Thymus (tissue), 11 donors: Measurements from ENCODE around the gene LYAR. TPM values are rescaled to one million over a fixed set of nuclear protein-coding genes. Genes with fewer than 3 reads are reported as not detected.
"Not testable (repeated sequence)": the region's sequence is repeated elsewhere in the genome, so short reads cannot be mapped to it uniquely, and the experiment has no call there.

ENCODE experiments used
- DNase-seq, 9 donors: peaks; one replicate each; pipeline ENCODE4 v3.0.0-alpha.2; 2013; ENCODE audit warnings: low spot score in 9 of 9, low read depth in 6 of 9, missing footprints in 1 of 9
- H3K27ac ChIP-seq, 2 donors: one replicate each; pipeline ENCODE4 v1.5.1; 2013; ENCODE audit warnings: control low read depth in 1 of 2, low read depth in 1 of 2, low read length in 1 of 2, mild to moderate bottlenecking in 1 of 2, moderate library complexity in 1 of 2
- H3K27me3 ChIP-seq, 2 donors: one replicate each; pipeline ENCODE4 v1.5.1; 2013; ENCODE audit warnings: low read length in 1 of 2; ENCODE audit not compliant: control insufficient read depth in 2 of 2, insufficient read depth in 1 of 2
- H3K36me3 ChIP-seq, 2 donors: one replicate each; pipeline ENCODE4 v1.5.1; 2013; ENCODE audit warnings: low read length in 1 of 2, mild to moderate bottlenecking in 1 of 2, moderate library complexity in 1 of 2; ENCODE audit not compliant: control insufficient read depth in 2 of 2, insufficient read depth in 2 of 2
- H3K4me1 ChIP-seq, 2 donors: one replicate each; pipeline ENCODE4 v1.5.1; 2013; ENCODE audit warnings: low read length in 2 of 2; ENCODE audit not compliant: control insufficient read depth in 2 of 2, insufficient read depth in 2 of 2
- H3K4me3 ChIP-seq, 2 donors: one replicate each; pipeline ENCODE4 v1.5.1; 2013; ENCODE audit warnings: low read length in 2 of 2, control low read depth in 1 of 2, mild to moderate bottlenecking in 1 of 2
- H3K9me3 ChIP-seq, 2 donors: one replicate each; pipeline ENCODE4 v1.5.1; 2013; ENCODE audit warnings: low read length in 1 of 2, mild to moderate bottlenecking in 1 of 2; ENCODE audit not compliant: control insufficient read depth in 2 of 2, insufficient read depth in 1 of 2
- WGBS: extraction: QIAGEN DNeasy Blood & Tissue Kit; methylation state at CpG from one replicate; pipeline ENCODE4 v1.1.7; 2013; 5-methylcytosine and 5-hydroxymethylcytosine counted together
- polyA plus RNA-seq: library from polyadenylated mRNA; stranded (reverse); fragments of 200-250 nt; gene quantifications from one replicate; pipeline ENCODE4 v1.2.3, GENCODE V29; 2013
- total RNA-seq: library from RNA; stranded (reverse); fragments of 120-200 nt; gene quantifications from one replicate; pipeline ENCODE4 v1.2.4, GENCODE V29; 2013
- donor health status: healthy.

The LYAR gene
- total and polyA plus RNA-seq, 2 donors = 15.3 to 29.5 TPM

DNA sequence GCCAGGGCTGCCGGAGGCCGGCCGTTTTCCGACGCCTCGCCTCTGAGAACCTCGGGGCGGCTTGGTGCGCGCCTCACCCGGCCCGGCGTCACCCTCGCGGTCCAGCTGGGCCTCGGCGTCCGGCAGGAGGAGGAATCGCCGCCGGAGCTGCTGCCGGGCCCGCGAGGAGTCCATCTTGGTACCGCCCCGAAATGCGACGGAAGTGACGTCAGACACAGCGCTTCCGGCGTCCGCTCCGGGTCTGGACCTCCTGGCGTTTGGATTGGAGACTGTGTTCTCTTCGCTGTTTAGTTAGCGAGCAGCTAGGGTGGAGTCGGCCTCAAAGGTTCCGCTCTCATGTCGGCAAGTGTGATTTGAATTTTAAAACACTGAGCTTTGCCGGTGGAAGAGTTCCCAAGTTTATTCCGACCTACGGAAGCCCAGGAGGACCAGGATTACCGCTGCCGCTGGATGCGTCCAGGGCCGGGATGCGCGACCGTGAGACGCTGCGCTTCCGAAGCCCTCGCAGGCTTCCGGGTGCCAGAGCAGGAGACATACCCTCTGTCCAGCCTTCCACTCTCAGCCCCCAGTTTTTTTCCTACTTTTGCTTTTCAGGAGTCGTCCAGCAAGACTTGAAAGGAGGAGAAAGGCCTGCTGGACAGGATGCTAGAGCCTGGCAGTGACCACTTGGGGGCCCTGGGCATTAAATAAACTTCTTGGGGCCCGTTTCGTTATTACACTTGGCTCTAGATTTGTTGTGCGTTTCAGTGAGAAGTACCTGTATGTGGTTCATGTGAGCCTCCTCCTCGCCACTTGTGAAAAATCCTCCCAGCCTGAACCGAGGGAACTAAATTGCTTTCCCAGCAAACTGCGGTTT lies 41.7 kb downstream of the LYAR start, which contains the start of gene TMEM128:
TMEM128 (minus strand) TSS at position 195 of the 856 bp plus-strand sequence; CDS start at position 174, 21 bp downstream.
- WGBS = 2% methylated on average over 62 of the region's 62 CpGs
- peaks cover 0 to 4% of the 10 kb centered on the region in 2 donors for H3K27me3 ChIP-seq
- peaks cover 13% of the 10 kb centered on the region in 2 donors for H3K4me1 ChIP-seq
- peak within 1 kb of the TSS; percentile 94 to 98 for H3K27ac ChIP-seq
- peak within 1 kb of the TSS; percentile 78 to 99 for H3K4me3 ChIP-seq
- no peaks in the 10 kb centered on the region for H3K9me3 ChIP-seq
- peaks cover 18 to 21% of the 10 kb centered on the region in 2 donors for H3K36me3 ChIP-seq
- DNase-seq = peak; percentile 83 to 97 (median 93)

DNA sequence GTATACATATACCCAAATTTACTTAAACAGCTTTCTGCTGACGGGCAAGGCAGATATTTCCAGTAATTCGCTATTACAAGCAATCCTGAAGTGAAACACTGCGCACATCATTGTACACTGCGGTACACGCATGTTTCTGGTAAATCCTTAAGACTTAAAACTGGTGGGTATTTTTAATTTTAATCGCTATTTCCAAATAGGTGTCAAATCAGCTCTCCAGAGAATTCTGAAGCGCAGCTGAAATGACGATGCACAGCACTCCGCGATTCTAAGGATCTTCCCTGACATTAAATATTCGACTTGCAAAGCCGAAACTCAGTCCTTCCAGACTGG lies 42.3 kb downstream of the LYAR start:
- H3K27me3 ChIP-seq = peaks cover 0 to 4% of the 10 kb centered on the region in 2 donors
- 1% methylated on average over 12 of the region's 12 CpGs for WGBS
- DNase-seq = peak in 3 of 9 donors; percentile 8 to 48 (median 25)
- peaks cover 18 to 22% of the 10 kb centered on the region in 2 donors for H3K36me3 ChIP-seq
- H3K4me1 ChIP-seq = peaks cover 13% of the 10 kb centered on the region in 2 donors
- peak overlapping the region; percentile 78 to 99 for H3K4me3 ChIP-seq
- H3K27ac ChIP-seq = peak overlapping the region; percentile 94 to 98
- H3K9me3 ChIP-seq = no peaks in the 10 kb centered on the region

DNA sequence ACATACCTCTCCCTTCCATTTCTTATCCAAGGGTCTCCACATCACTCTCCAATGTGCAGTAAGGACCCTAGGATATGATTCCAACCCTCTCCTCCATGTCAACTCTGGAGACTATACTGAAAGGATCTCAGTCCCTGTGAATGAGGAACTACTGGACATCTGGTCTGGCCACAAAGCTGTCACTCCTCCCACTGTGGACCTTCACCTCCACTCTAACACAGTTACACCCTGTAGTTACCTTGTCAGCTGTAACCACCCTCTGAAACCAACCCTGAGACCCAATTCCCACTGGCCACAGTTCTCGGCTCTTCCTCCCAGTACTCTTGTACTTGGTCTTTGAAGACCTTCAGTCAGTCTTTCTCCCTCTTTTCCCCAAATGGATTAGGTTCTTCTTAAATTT lies 44.8 kb downstream of the LYAR start:
- DNase-seq = no peak
- WGBS = 100% methylated on average over 1 of the region's 1 CpG
- no peak overlapping the region for H3K27ac ChIP-seq
- H3K4me3 ChIP-seq = no peak overlapping the region
- H3K27me3 ChIP-seq = no peaks in the 10 kb centered on the region
- peaks cover 13% of the 10 kb centered on the region in 2 donors for H3K4me1 ChIP-seq
- H3K9me3 ChIP-seq = no peaks in the 10 kb centered on the region
- H3K36me3 ChIP-seq = peaks cover 32 to 34% of the 10 kb centered on the region in 2 donors

DNA sequence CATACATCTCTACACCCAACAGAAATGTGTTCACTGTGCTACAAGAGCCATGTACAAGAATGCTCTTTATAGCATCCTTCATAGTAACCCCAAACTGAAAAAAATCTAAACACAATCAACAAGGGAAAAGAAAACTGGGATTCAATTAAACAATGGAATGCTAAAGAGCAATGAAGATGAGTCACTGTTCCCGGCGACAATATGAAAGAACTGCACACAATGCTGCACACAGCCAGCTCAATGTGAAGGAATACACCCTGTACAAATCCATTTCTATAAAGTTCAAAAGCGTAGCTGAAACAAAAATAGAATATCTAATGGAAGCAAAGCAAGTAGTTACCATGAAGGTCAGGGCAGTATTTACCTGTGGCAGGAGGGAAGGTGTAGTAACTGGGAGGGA lies 50.4 kb downstream of the LYAR start:
- not testable (repeated sequence) for H3K27ac ChIP-seq, DNase-seq, H3K4me3 ChIP-seq, H3K9me3 ChIP-seq, H3K4me1 ChIP-seq, H3K27me3 ChIP-seq
- 98% methylated on average over 3 of the region's 3 CpGs for WGBS
- peaks cover 30 to 35% of the 10 kb centered on the region in 2 donors for H3K36me3 ChIP-seq

DNA sequence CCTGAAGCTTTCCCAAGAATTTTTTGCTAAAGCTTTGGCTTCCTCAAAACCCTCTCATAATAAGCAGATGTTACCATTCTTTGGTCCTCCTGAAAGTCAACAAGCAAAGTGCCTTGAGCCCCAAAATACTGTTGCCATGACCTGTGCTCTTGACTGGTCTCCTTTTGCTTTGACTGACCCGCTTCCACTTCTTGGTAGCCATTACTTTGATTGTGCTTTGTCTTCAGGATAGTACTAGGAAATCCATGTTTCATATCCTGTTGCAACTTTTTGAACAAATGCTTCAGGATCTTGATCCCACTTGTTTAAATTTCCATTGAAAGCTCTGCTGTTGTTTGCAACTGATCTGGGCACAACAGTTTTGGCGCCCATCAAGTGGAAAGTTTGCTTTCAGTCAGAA lies 56.3 kb downstream of the LYAR start:
- Histone ChIP-seq H3K4me3 (no peak overlapping the region), H3K27me3 (peaks cover 5 to 14% of the 10 kb centered on the region in 2 donors), H3K4me1 (no peaks in the 10 kb centered on the region), H3K9me3 (no peaks in the 10 kb centered on the region), H3K27ac (no peak overlapping the region), H3K36me3 (peaks cover 2 to 5% of the 10 kb centered on the region in 2 donors)
- no peak for DNase-seq
- WGBS = 95% methylated on average over 2 of the region's 2 CpGs

DNA sequence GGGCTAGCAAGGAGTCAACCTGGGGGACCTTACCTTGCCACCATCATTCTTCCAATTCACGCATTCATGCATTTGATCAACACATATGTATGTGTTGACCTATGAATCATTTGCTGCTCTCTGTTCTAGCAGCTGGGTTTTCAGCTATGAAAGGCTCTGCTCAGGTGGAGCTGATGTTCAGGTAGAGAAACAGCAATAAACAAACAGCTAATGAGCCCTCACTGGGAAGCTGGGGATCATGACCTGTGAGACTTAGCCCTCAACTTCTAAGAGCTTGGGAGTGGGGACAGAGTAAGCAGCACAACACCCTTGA lies 61.6 kb downstream of the LYAR start:
- 86% methylated on average over 1 of the region's 1 CpG for WGBS
- H3K36me3 ChIP-seq = no peaks in the 10 kb centered on the region
- peaks cover 36 to 57% of the 10 kb centered on the region in 2 donors for H3K27me3 ChIP-seq
- no peak overlapping the region for H3K4me3 ChIP-seq
- DNase-seq = no peak
- H3K27ac ChIP-seq = no peak overlapping the region
- no peaks in the 10 kb centered on the region for H3K9me3 ChIP-seq
- no peaks in the 10 kb centered on the region for H3K4me1 ChIP-seq

DNA sequence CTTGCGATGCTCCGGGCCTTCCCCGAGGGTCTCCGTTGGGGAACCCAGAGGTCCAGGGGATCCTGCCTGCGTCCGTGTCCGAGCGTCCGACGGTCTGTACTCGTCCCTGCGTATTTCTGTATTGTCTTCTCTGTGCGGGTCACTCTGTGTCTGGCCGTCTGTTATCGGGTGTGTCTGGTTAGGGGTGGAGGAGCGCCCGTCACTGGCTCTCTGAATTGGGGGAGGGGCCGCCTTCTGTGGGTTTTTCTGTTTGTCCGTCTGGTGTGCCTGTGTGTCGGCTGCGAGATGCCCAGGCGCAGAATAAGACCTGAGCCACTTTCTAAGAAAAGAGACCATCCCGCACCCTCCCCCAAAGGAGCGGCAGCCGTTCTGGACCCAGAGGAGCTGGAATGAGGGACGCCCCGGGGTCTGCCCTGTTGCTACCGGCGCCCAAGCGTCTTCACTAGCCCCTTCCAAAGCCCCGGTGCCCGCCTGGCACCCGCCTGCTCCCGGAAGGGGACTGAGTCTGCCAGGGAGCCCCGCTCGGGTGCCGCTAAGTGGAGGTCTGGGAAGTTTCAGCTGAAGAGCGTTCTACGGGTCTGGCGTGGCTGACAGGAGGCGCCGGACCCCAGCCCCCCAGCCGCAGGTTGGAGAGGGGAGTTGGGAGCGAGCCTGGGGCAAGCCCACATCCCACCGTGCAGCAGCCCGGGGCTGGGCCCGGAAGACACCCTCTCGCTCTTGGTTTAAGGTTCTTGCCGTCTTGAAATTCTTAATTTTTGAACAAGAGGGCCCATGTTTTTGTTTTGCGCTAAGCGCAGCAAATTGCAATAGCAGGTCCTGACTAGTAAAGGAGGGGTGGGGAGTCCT lies 62.2 kb downstream of the LYAR start:
- DNase-seq = no peak
- Histone ChIP-seq H3K36me3 (no peaks in the 10 kb centered on the region), H3K9me3 (no peaks in the 10 kb centered on the region), H3K27me3 (peaks cover 36 to 58% of the 10 kb centered on the region in 2 donors), H3K27ac (no peak overlapping the region), H3K4me3 (no peak overlapping the region), H3K4me1 (no peaks in the 10 kb centered on the region)
- 16% methylated on average over 51 of the region's 51 CpGs for WGBS

DNA sequence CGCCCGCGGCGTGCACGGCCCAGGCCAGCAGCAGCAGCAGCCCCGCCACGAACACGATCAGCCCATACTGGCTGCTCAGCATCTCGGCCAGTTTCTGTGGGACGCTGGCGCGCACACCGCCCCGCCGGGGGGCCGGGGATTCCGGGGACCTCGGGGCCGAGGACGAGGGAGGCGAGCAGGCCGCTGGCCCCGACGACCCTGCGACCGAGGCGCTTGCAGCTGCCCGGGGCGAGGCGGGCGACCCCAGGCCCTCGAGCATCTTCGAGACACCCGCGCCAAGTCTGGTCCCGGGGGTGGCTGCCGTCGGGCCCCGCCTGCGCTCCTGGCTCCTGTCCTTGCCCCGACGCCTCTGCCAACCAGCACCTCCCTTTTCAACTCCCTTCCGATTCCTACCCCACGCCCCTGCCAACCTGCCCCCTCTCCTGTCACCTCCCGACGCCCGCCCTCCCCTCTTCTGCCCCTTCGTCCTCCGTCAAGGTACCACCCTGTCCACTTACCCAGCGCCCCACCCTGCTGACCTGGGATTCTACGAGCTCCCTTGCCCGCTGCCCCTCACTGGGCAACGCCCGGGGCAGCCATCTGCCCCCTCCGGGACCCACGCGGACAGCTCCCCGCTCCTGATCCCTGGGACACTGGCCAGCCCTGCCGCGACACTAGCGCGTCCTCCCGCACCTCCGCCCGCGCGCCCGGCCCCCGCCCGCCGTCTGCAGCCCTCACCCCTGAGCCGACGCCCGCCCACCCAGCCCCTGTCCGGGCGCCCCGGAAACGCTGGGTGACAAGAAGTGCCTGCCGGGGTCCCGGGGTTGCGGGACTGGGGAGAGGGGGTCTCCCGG lies 63.1 kb downstream of the LYAR start, which contains the start of gene OTOP1:
OTOP1 (minus strand) TSS at position 324 of the 833 bp plus-strand sequence; CDS start at position 259, 65 bp downstream.
- 19% methylated on average over 82 of the region's 82 CpGs for WGBS

More for the DNA sequence above, 63.1 kb downstream of the LYAR start, which contains the start of gene OTOP1:
- no peak within 1 kb of the TSS for H3K27ac ChIP-seq
- H3K4me3 ChIP-seq = no peak within 1 kb of the TSS
- no peaks in the 10 kb centered on the region for H3K36me3 ChIP-seq
- H3K4me1 ChIP-seq = no peaks in the 10 kb centered on the region
- H3K9me3 ChIP-seq = no peaks in the 10 kb centered on the region
- DNase-seq = no peak
- H3K27me3 ChIP-seq = peaks cover 36 to 58% of the 10 kb centered on the region in 2 donors
